ENCODE results near the gene NEDD8.
A peak's percentile ranks its signal among the peaks of the same experiment; 100 is the strongest.

Gene NEDD8

GRCh38 chr14:24232121-24232644 is at the start of gene NEDD8:
Gene NEDD8 (minus strand): TSS chr14:24232367. CDS start chr14:24232267, 100 bp downstream.
- peak; percentile 90 for DNase-seq

- no peak for DNase-seq
These were observed 49.5 kb upstream of the NEDD8 start for GRCh38 chr14:24281636-24282035.

- DNase-seq = no peak
These were observed 48.8 kb upstream of the NEDD8 start for GRCh38 chr14:24280797-24281460.

- peak; percentile 77 for DNase-seq
These were observed 47.4 kb upstream of the NEDD8 start for GRCh38 chr14:24279301-24280186.

- no peak for DNase-seq
These were observed 46.3 kb upstream of the NEDD8 start for GRCh38 chr14:24278424-24278823.

- DNase-seq = no peak
These were observed 45.6 kb upstream of the NEDD8 start for GRCh38 chr14:24277606-24278321.

- DNase-seq = no peak
These were observed 44.9 kb upstream of the NEDD8 start for GRCh38 chr14:24277071-24277470.

- DNase-seq = no peak
These were observed 42.0 kb upstream of the NEDD8 start for GRCh38 chr14:24274101-24274543.

GRCh38 chr14:24273422-24273998 is 41.3 kb upstream of the NEDD8 start:
- DNase-seq = no peak

- DNase-seq = no peak
These were observed 40.3 kb upstream of the NEDD8 start for GRCh38 chr14:24272467-24272866.

- DNase-seq = no peak
These were observed 39.7 kb upstream of the NEDD8 start for GRCh38 chr14:24271834-24272263.

- DNase-seq = peak; percentile 87
These were observed 39.1 kb upstream of the NEDD8 start, which contains the start of gene RABGGTA for GRCh38 chr14:24271134-24271833. Gene RABGGTA (minus strand): TSS chr14:24271597. CDS start chr14:24271115, 482 bp downstream.

GRCh38 chr14:24270537-24271133 is 38.5 kb upstream of the NEDD8 start:
- no peak for DNase-seq

GRCh38 chr14:24269910-24270536 is 37.9 kb upstream of the NEDD8 start:
- DNase-seq = no peak

- no peak for DNase-seq
These were observed 37.2 kb upstream of the NEDD8 start for GRCh38 chr14:24269368-24269767.

GRCh38 chr14:24268225-24268624 is 36.1 kb upstream of the NEDD8 start:
- DNase-seq = no peak

- DNase-seq = no peak
These were observed 35.3 kb upstream of the NEDD8 start for GRCh38 chr14:24267516-24267915.

- DNase-seq = no peak
These were observed 34.4 kb upstream of the NEDD8 start for GRCh38 chr14:24266344-24267244.

GRCh38 chr14:24264298-24264697 is 32.1 kb upstream of the NEDD8 start:
- DNase-seq = no peak

GRCh38 chr14:24263848-24264247 is 31.7 kb upstream of the NEDD8 start:
- DNase-seq = no peak
